Nephron progenitor cell (in vitro differentiated cells): ENCODE data around the gene SGMS1.
"Not testable (repeated sequence)": the region's sequence is repeated elsewhere in the genome, so short reads cannot be mapped to it uniquely, and the experiment has no call there.

Source experiments
- DNase-seq: peaks from one replicate; pipeline ENCODE4 v3.0.0; 2021
- H3K27ac Mint-ChIP-seq: 2 replicates; pipeline ENCODE4 v1.8.0; 2021; ENCODE audit warnings: mild to moderate bottlenecking, moderate library complexity, mixed read lengths
- H3K27me3 Mint-ChIP-seq: 2 replicates; pipeline ENCODE4 v1.8.0; 2021; ENCODE audit warnings: mild to moderate bottlenecking, low read depth, mixed read lengths; ENCODE audit not compliant: poor library complexity
- H3K36me3 Mint-ChIP-seq: 2 replicates; pipeline ENCODE4 v1.8.0; 2021; ENCODE audit warnings: low read depth, mixed read lengths
- H3K4me1 Mint-ChIP-seq: 2 replicates; pipeline ENCODE4 v1.8.0; 2021; ENCODE audit warnings: mixed read lengths
- H3K4me3 Mint-ChIP-seq: 2 replicates; pipeline ENCODE4 v1.8.0; 2021; ENCODE audit warnings: mild to moderate bottlenecking, moderate library complexity, mixed read lengths
- H3K9me3 Mint-ChIP-seq: 2 replicates; pipeline ENCODE4 v1.8.0; 2021; ENCODE audit warnings: mild to moderate bottlenecking, moderate library complexity, mixed read lengths
- CTCF ChIP-seq: fragments of 200-600 bp; sonication (generic); IDR thresholded peaks from 2 replicates; pipeline ENCODE4 v1.5.0; 2021; ENCODE audit warnings: antibody characterized with exemption

Gene SGMS1

DNA sequence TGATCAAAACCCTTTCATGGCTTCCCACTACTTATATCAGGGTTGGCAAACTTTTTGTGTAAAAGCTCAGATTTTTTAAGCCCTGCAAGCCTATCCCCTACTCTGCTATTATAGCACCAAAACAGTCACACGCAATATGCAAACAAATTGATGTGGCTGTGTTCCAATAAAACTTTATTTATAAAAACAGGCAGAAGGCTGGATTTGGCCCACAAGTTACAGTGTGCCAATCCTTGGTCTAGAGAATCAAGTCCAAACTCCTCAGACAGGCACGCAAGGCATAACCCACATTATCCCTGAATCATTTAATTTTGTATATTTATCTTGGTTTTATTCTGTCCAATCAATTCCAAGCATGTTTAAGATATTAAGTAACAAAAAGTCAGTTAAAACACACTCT is 71.9 kb downstream of the SGMS1 start:
- H3K4me1 Mint-ChIP-seq, result peaks cover 39% of the 10 kb centered on the region
- peaks cover 21% of the 10 kb centered on the region for H3K36me3 Mint-ChIP-seq
- no peak for DNase-seq
- peaks cover 26% of the 10 kb centered on the region for H3K9me3 Mint-ChIP-seq
- H3K27ac Mint-ChIP-seq, result no peak overlapping the region
- no peak for TF ChIP-seq CTCF
- no peak overlapping the region for H3K4me3 Mint-ChIP-seq
- no peaks in the 10 kb centered on the region for H3K27me3 Mint-ChIP-seq

DNA sequence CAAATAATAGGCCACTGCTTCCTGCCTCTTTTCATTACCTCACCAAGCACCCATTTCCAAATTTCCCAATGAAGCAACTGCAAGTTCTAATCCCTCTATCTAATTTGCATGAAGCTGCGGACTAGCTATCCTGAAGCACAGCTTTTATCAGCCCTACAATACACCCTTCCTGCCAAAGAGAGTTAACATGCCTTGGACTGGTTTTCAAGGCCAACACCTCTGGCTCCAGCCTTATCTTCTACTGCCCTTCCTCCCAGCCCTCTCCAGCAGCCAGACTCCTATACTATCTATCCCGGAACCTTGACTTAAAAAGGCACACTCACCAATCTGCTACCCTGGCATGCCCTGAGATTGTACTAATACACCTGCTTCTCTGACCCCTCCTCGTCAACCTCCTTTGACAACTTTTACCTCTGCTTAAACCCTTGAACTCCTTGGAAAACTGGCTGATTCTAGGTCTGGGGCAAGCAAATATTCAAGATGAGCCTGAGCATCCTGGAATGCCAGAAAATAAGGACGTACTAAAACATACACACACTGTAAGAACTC is 73.4 kb downstream of the SGMS1 start:
- H3K27me3 Mint-ChIP-seq, result no peaks in the 10 kb centered on the region
- no peak for DNase-seq
- peaks cover 27% of the 10 kb centered on the region for H3K4me1 Mint-ChIP-seq
- H3K36me3 Mint-ChIP-seq, result peaks cover 23% of the 10 kb centered on the region
- H3K9me3 Mint-ChIP-seq, result peaks cover 28% of the 10 kb centered on the region
- no peak for TF ChIP-seq CTCF
- H3K4me3 Mint-ChIP-seq, result no peak overlapping the region
- H3K27ac Mint-ChIP-seq, result no peak overlapping the region

DNA sequence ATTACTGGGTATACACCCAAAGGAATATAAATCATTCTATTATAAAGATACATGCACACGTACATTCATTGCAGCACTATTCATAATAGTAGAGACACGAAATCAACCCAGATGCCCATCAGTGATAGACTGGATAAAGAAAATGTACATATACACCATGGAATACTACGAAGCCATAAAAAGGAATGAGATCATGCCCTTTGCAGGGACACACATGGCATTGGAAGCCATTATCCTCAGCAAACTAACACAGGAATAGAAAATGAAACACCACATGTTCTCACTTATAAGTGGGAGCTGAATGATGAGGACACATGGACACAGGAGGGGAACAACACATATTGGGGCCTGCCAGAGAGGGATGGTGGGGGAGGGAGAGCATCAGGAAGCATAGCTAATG is 74.6 kb downstream of the SGMS1 start:
- peaks cover 23% of the 10 kb centered on the region for H3K36me3 Mint-ChIP-seq
- H3K27me3 Mint-ChIP-seq, H3K4me3 Mint-ChIP-seq, H3K27ac Mint-ChIP-seq, DNase-seq: not testable (repeated sequence)
- peaks cover 20% of the 10 kb centered on the region for H3K4me1 Mint-ChIP-seq
- H3K9me3 Mint-ChIP-seq, result peaks cover 28% of the 10 kb centered on the region

DNA sequence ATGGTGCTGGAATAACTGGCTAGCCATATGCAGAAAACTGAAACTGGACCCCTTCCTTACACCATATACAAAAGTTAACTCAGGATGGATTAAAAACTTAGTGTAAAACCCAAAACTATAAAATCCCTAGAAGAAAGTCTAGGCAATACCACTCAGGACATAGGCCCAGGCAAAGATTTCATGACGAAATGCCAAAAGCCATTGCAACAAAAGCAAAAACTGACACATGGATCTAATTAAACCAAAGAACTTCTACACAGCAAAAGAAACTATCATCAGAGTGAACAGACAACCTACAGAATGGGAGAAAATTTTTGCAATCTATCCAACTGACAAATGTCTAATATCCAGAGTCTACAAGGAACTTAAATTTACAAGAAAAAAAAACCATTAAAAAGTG is 75.3 kb downstream of the SGMS1 start:
- Mint-ChIP-seq H3K36me3 (peaks cover 23% of the 10 kb centered on the region), H3K4me1 (peaks cover 13% of the 10 kb centered on the region), H3K9me3 (peaks cover 28% of the 10 kb centered on the region)
- not testable (repeated sequence) for DNase-seq, H3K4me3 Mint-ChIP-seq, H3K27me3 Mint-ChIP-seq, H3K27ac Mint-ChIP-seq

DNA sequence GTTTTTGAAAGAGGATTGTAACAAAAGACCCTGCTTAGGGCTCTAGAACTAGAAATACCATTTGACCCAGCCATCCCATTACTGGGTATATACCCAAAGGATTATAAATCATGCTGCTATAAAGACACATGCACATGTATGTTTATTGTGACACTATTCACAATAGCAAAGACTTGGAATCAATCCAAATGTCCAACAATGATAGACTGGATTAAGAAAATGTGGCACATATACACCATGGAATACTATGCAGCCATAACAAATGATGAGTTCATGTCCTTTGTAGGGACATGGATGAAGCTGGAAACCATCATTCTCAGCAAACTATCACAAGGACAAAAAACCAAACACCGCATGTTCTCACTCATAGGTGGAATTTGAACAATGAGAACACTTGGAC is 77.5 kb downstream of the SGMS1 start:
- DNase-seq, H3K27ac Mint-ChIP-seq, H3K27me3 Mint-ChIP-seq, H3K4me3 Mint-ChIP-seq, H3K4me1 Mint-ChIP-seq: not testable (repeated sequence)
- Mint-ChIP-seq H3K36me3 (peaks cover 23% of the 10 kb centered on the region), H3K9me3 (peaks cover 28% of the 10 kb centered on the region)

DNA sequence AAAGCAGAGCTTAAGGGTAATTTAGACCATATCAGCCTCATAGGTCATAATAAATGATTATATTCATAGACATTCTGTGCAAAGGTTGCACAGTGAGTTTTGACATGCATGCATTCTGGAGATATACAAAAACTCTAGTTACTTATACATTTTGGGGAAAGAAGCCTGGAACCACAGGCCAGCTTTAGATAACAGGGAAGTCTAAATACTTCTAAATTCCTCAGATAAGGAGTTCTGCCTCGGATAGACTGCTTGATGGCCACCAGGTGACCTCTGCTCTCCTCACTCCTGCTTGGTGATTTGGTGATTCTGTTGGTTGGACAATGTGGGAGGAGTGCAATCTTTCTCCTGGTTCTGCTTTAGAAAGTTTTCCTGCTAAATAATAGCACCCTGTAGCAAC is 77.9 kb downstream of the SGMS1 start:
- H3K4me1 Mint-ChIP-seq, result no peaks in the 10 kb centered on the region
- H3K9me3 Mint-ChIP-seq, result peaks cover 28% of the 10 kb centered on the region
- DNase-seq, result no peak
- H3K27me3 Mint-ChIP-seq, result peaks cover 3% of the 10 kb centered on the region
- no peak overlapping the region for H3K4me3 Mint-ChIP-seq
- peaks cover 23% of the 10 kb centered on the region for H3K36me3 Mint-ChIP-seq
- TF ChIP-seq CTCF, result no peak
- H3K27ac Mint-ChIP-seq, result no peak overlapping the region

GRCh38 chr10:50544857-50545429 is 78.8 kb downstream of the SGMS1 start:
- no peak for DNase-seq
- Mint-ChIP-seq H3K9me3 (peaks cover 28% of the 10 kb centered on the region), H3K27ac (peak overlapping the region; percentile 15), H3K4me1 (no peaks in the 10 kb centered on the region), H3K4me3 (no peak overlapping the region), H3K36me3 (peaks cover 23% of the 10 kb centered on the region), H3K27me3 (peaks cover 3% of the 10 kb centered on the region)
- no peak for TF ChIP-seq CTCF
